ENCODE measurements around the gene DENND2C. TPM values are rescaled to one million over a fixed set of nuclear protein-coding genes. Genes with fewer than 3 reads are reported as not detected.

DENND2C gene
- total RNA-seq, 1 experiment from 2014 or later = 3.6 TPM

DNA sequence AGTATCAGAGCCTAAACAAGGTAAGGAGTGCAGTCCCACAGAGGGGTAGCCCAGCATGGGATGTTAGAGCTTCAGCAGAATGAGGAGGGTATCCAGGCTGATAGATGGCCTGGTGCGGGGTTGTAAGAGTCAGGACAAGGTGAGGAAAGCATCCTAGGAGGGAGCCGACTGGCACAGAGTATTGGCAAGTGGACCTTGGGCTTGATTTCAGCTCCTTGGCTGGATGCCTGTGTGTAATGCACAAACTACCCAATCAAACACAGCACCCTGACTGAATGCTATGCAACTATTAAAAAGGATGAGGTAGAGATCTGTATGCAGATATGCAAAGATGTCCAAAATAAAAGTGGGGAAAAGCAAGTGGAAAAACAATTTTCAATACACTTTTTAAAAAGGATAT, 18.0 kb downstream of the DENND2C start:
- Mint-ChIP-seq H3K27me3 (ENCODE audit: low read depth) (no peaks in the 10 kb centered on the region), H3K36me3 (ENCODE audit: insufficient read depth in 1 of 3, low read depth in 3 of 3) (no peaks in the 10 kb centered on the region), H3K4me1 (no peaks in the 10 kb centered on the region), H3K4me3 (no peak overlapping the region), H3K27ac (peak overlapping the region in 1 of 3 experiments; percentile 29; a peak in 1 of 7 replicates), H3K9me3 (no peaks in the 10 kb centered on the region)
- TF ChIP-seq, protein P1, sequence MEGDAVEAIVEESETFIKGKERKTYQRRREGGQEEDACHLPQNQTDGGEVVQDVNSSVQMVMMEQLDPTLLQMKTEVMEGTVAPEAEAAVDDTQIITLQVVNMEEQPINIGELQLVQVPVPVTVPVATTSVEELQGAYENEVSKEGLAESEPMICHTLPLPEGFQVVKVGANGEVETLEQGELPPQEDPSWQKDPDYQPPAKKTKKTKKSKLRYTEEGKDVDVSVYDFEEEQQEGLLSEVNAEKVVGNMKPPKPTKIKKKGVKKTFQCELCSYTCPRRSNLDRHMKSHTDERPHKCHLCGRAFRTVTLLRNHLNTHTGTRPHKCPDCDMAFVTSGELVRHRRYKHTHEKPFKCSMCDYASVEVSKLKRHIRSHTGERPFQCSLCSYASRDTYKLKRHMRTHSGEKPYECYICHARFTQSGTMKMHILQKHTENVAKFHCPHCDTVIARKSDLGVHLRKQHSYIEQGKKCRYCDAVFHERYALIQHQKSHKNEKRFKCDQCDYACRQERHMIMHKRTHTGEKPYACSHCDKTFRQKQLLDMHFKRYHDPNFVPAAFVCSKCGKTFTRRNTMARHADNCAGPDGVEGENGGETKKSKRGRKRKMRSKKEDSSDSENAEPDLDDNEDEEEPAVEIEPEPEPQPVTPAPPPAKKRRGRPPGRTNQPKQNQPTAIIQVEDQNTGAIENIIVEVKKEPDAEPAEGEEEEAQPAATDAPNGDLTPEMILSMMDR (conservative IDR thresholded peaks at IDR 0.05) = no peak
- Histone ChIP-seq H3K56ac (ENCODE audit: insufficient read length, low read depth, low read length) (no peak overlapping the region), H2BK5ac (ENCODE audit: insufficient read length, low read length) (no peak overlapping the region), H3K4ac (ENCODE audit: low read depth, low read length) (no peak overlapping the region), H4K8ac (replicated peaks; ENCODE audit: insufficient read length, low read depth, low read length) (no peak overlapping the region), H4K5ac (ENCODE audit: insufficient read length, low read depth, low read length) (no peak overlapping the region), H3K4me1 (ENCODE audit: insufficient read depth, low read length) (no peaks in the 10 kb centered on the region), H2BK20ac (ENCODE audit: low read depth, low read length, poor library complexity, severe bottlenecking) (no peak overlapping the region), H3K9ac (ENCODE audit: extremely low read depth, insufficient read length, low read length) (no peak overlapping the region), H3K18ac (ENCODE audit: insufficient read length, low read depth, low read length) (no peak overlapping the region), H3T11ph (ENCODE audit: low read length) (no peak overlapping the region), H3K23me2 (ENCODE audit: insufficient read length, low read depth, low read length, poor library complexity, severe bottlenecking) (no peaks in the 10 kb centered on the region), H2AK5ac (ENCODE audit: insufficient read length, low read length) (no peak overlapping the region), H2AFZ (ENCODE audit: low read length) (no peak overlapping the region), H3K23ac (ENCODE audit: insufficient read length, low read depth, low read length) (no peak overlapping the region), H2BK15ac (ENCODE audit: low read depth, low read length) (no peak overlapping the region), H3K79me1 (ENCODE audit: insufficient read depth, low read depth, low read length, poor library complexity, severe bottlenecking) (no peaks in the 10 kb centered on the region), H2BK12ac (ENCODE audit: insufficient read length, low read depth, low read length) (no peak overlapping the region), H2BK120ac (ENCODE audit: low read depth, low read length, poor library complexity, severe bottlenecking) (no peak overlapping the region), H4K91ac (ENCODE audit: insufficient read length, low read depth, low read length) (no peak overlapping the region), H3K9me3 (ENCODE audit: control insufficient read depth, low read depth, low read length) (no peaks in the 10 kb centered on the region), H4K20me1 (ENCODE audit: control insufficient read depth, insufficient read depth, insufficient read length) (no peaks in the 10 kb centered on the region), H3K27ac (ENCODE audit: insufficient read length, low read depth, low read length) (no peak overlapping the region), H3K14ac (ENCODE audit: insufficient read depth, low read length) (no peak overlapping the region), H3K27me3 (ENCODE audit: insufficient read depth, low read length) (no peaks in the 10 kb centered on the region), H3K79me2 (ENCODE audit: insufficient read depth, low read length) (no peaks in the 10 kb centered on the region), H3K4me2 (ENCODE audit: insufficient read depth, insufficient read length, low read length) (no peak overlapping the region)
- DNase-seq = no peak
- WGBS (ENCODE audit: extremely low coverage, insufficient read length, low lambda C conversion rate) = no CpG with 5 or more reads among the region's 2 CpGs
